Measurements from ENCODE around the gene FAM234A.

FAM234A gene

GRCh38 chr16:278863-279366 lies 44.3 kb downstream of the FAM234A start:
- Histone ChIP-seq H3K79me1 (ENCODE audit: low read length) (no peaks in the 10 kb centered on the region), H2BK120ac (ENCODE audit: low read depth, low read length) (no peak overlapping the region), H3K4ac (ENCODE audit: low read depth, low read length) (no peak overlapping the region), H4K8ac (ENCODE audit: low read depth, low read length) (no peak overlapping the region), H3K9ac (ENCODE audit: low read length) (no peak overlapping the region), H2BK5ac (ENCODE audit: low read length) (no peak overlapping the region), H2AK5ac (ENCODE audit: low read length) (no peak overlapping the region), H2BK15ac (replicated peaks; ENCODE audit: low read depth) (no peak overlapping the region), H4K5ac (ENCODE audit: low read length) (no peak overlapping the region), H3K27ac (ENCODE audit: low read depth, low read length) (no peak overlapping the region), H3K23ac (ENCODE audit: low read length) (no peak overlapping the region), H3K4me1 (ENCODE audit: control insufficient read depth, low read depth, low read length) (no peaks in the 10 kb centered on the region), H3K79me2 (ENCODE audit: control insufficient read depth, insufficient read depth, low read length) (no peaks in the 10 kb centered on the region), H3K4me3 (ENCODE audit: low read length) (no peak overlapping the region), H3K56ac (ENCODE audit: low read length) (no peak overlapping the region), H3K27me3 (ENCODE audit: insufficient read depth, low read length, poor library complexity) (peaks cover 3% of the 10 kb centered on the region), H3K18ac (ENCODE audit: low read length) (no peak overlapping the region), H3K36me3 (ENCODE audit: control insufficient read depth, insufficient read depth, low read length) (no peaks in the 10 kb centered on the region), H3K4me2 (ENCODE audit: low read length) (no peak overlapping the region)
- WGBS (ENCODE audit: extremely low coverage, insufficient coverage, low lambda C conversion rate): no CpG with 5 or more reads among the region's 6 CpGs
- peak; percentile 72 for DNase-seq

- Histone ChIP-seq H3K18ac (ENCODE audit: low read length) (no peak overlapping the region), H3K4me1 (ENCODE audit: control insufficient read depth, low read depth, low read length) (no peaks in the 10 kb centered on the region), H2AK5ac (ENCODE audit: low read length) (no peak overlapping the region), H3K79me2 (ENCODE audit: control insufficient read depth, insufficient read depth, low read length) (no peaks in the 10 kb centered on the region), H2BK5ac (ENCODE audit: low read length) (no peak overlapping the region), H2BK120ac (ENCODE audit: low read depth, low read length) (no peak overlapping the region), H3K4me2 (ENCODE audit: low read length) (no peak overlapping the region), H3K27me3 (ENCODE audit: insufficient read depth, low read length, poor library complexity) (peaks cover 3% of the 10 kb centered on the region), H3K9ac (ENCODE audit: low read length) (no peak overlapping the region), H3K4me3 (ENCODE audit: low read length) (no peak overlapping the region), H3K79me1 (ENCODE audit: low read length) (no peaks in the 10 kb centered on the region), H4K5ac (ENCODE audit: low read length) (no peak overlapping the region), H4K8ac (ENCODE audit: low read depth, low read length) (no peak overlapping the region), H3K4ac (ENCODE audit: low read depth, low read length) (no peak overlapping the region), H3K23ac (ENCODE audit: low read length) (no peak overlapping the region), H3K36me3 (ENCODE audit: control insufficient read depth, insufficient read depth, low read length) (no peaks in the 10 kb centered on the region), H2BK15ac (replicated peaks; ENCODE audit: low read depth) (no peak overlapping the region), H3K27ac (ENCODE audit: low read depth, low read length) (no peak overlapping the region), H3K56ac (ENCODE audit: low read length) (no peak overlapping the region)
- DNase-seq: no peak
- no CpG with 5 or more reads among the region's 7 CpGs for WGBS (ENCODE audit: extremely low coverage, insufficient coverage, low lambda C conversion rate)
Measured at GRCh38 chr16:279531-279930, 44.9 kb downstream of the FAM234A start.

GRCh38 chr16:280005-280460 lies 45.4 kb downstream of the FAM234A start:
- Histone ChIP-seq H3K27me3 (ENCODE audit: insufficient read depth, low read length, poor library complexity) (peaks cover 3% of the 10 kb centered on the region), H2BK120ac (ENCODE audit: low read depth, low read length) (no peak overlapping the region), H3K23ac (ENCODE audit: low read length) (no peak overlapping the region), H3K27ac (ENCODE audit: low read depth, low read length) (no peak overlapping the region), H3K79me2 (ENCODE audit: control insufficient read depth, insufficient read depth, low read length) (no peaks in the 10 kb centered on the region), H3K9ac (ENCODE audit: low read length) (no peak overlapping the region), H2AK5ac (ENCODE audit: low read length) (no peak overlapping the region), H2BK5ac (ENCODE audit: low read length) (no peak overlapping the region), H4K8ac (ENCODE audit: low read depth, low read length) (no peak overlapping the region), H3K18ac (ENCODE audit: low read length) (no peak overlapping the region), H3K4ac (ENCODE audit: low read depth, low read length) (no peak overlapping the region), H3K4me2 (ENCODE audit: low read length) (peak overlapping the region; percentile 9), H3K4me3 (ENCODE audit: low read length) (no peak overlapping the region), H4K5ac (ENCODE audit: low read length) (no peak overlapping the region), H3K56ac (ENCODE audit: low read length) (peak overlapping the region; percentile 25), H3K79me1 (ENCODE audit: low read length) (no peaks in the 10 kb centered on the region), H3K4me1 (ENCODE audit: control insufficient read depth, low read depth, low read length) (no peaks in the 10 kb centered on the region), H3K36me3 (ENCODE audit: control insufficient read depth, insufficient read depth, low read length) (no peaks in the 10 kb centered on the region), H2BK15ac (replicated peaks; ENCODE audit: low read depth) (no peak overlapping the region)
- WGBS (ENCODE audit: extremely low coverage, insufficient coverage, low lambda C conversion rate): no CpG with 5 or more reads among the region's 47 CpGs
- no peak for DNase-seq

- no peak within 1 kb of the TSS for H3K4me3 ChIP-seq (ENCODE audit: low read length)
Measured at GRCh38 chr16:280552-280951, 45.9 kb downstream of the FAM234A start, which contains the start of gene ARHGDIG. ARHGDIG (plus strand) TSS chr16:280591; CDS start chr16:280681, 90 bp downstream.

GRCh38 chr16:280991-281659 lies 46.5 kb downstream of the FAM234A start:
- Histone ChIP-seq H3K4ac (ENCODE audit: low read depth, low read length) (no peak overlapping the region), H3K4me1 (ENCODE audit: control insufficient read depth, low read depth, low read length) (no peaks in the 10 kb centered on the region), H3K36me3 (ENCODE audit: control insufficient read depth, insufficient read depth, low read length) (no peaks in the 10 kb centered on the region), H2BK15ac (replicated peaks; ENCODE audit: low read depth) (no peak overlapping the region), H3K79me1 (ENCODE audit: low read length) (no peaks in the 10 kb centered on the region), H3K23ac (ENCODE audit: low read length) (no peak overlapping the region), H2BK5ac (ENCODE audit: low read length) (no peak overlapping the region), H4K5ac (ENCODE audit: low read length) (no peak overlapping the region), H3K27ac (ENCODE audit: low read depth, low read length) (no peak overlapping the region), H4K8ac (ENCODE audit: low read depth, low read length) (no peak overlapping the region), H2BK120ac (ENCODE audit: low read depth, low read length) (no peak overlapping the region), H3K56ac (ENCODE audit: low read length) (peak overlapping the region; percentile 22), H3K27me3 (ENCODE audit: insufficient read depth, low read length, poor library complexity) (peaks cover 1% of the 10 kb centered on the region), H3K79me2 (ENCODE audit: control insufficient read depth, insufficient read depth, low read length) (no peaks in the 10 kb centered on the region), H3K4me3 (ENCODE audit: low read length) (no peak overlapping the region), H2AK5ac (ENCODE audit: low read length) (no peak overlapping the region), H3K4me2 (ENCODE audit: low read length) (no peak overlapping the region), H3K9ac (ENCODE audit: low read length) (no peak overlapping the region), H3K18ac (ENCODE audit: low read length) (peak overlapping the region; percentile 4)
- no peak for DNase-seq
- WGBS (ENCODE audit: extremely low coverage, insufficient coverage, low lambda C conversion rate): no CpG with 5 or more reads among the region's 27 CpGs

More at GRCh38 chr16:280552-280951, 45.9 kb downstream of the FAM234A start, which contains the start of gene ARHGDIG:
- Histone ChIP-seq H3K79me2 (ENCODE audit: control insufficient read depth, insufficient read depth, low read length) (no peaks in the 10 kb centered on the region), H2BK15ac (replicated peaks; ENCODE audit: low read depth) (no peak within 1 kb of the TSS), H3K23ac (ENCODE audit: low read length) (no peak within 1 kb of the TSS), H3K56ac (ENCODE audit: low read length) (peak within 1 kb of the TSS; percentile 25), H3K18ac (ENCODE audit: low read length) (peak within 1 kb of the TSS; percentile 4), H2BK5ac (ENCODE audit: low read length) (no peak within 1 kb of the TSS), H3K4me2 (ENCODE audit: low read length) (peak within 1 kb of the TSS; percentile 9), H3K9ac (ENCODE audit: low read length) (peak within 1 kb of the TSS; percentile 53), H4K5ac (ENCODE audit: low read length) (no peak within 1 kb of the TSS), H3K4ac (ENCODE audit: low read depth, low read length) (no peak within 1 kb of the TSS), H2AK5ac (ENCODE audit: low read length) (no peak within 1 kb of the TSS), H3K36me3 (ENCODE audit: control insufficient read depth, insufficient read depth, low read length) (no peaks in the 10 kb centered on the region), H2BK120ac (ENCODE audit: low read depth, low read length) (no peak within 1 kb of the TSS), H3K27me3 (ENCODE audit: insufficient read depth, low read length, poor library complexity) (peaks cover 1% of the 10 kb centered on the region), H4K8ac (ENCODE audit: low read depth, low read length) (no peak within 1 kb of the TSS), H3K79me1 (ENCODE audit: low read length) (no peaks in the 10 kb centered on the region), H3K27ac (ENCODE audit: low read depth, low read length) (no peak within 1 kb of the TSS), H3K4me1 (ENCODE audit: control insufficient read depth, low read depth, low read length) (no peaks in the 10 kb centered on the region)
- WGBS (ENCODE audit: extremely low coverage, insufficient coverage, low lambda C conversion rate): no CpG with 5 or more reads among the region's 54 CpGs
- DNase-seq: no peak
